ENCODE data around the gene MACF1.

Gene MACF1

GRCh38 chr1:39213511-39214002 lies 9.1 kb downstream of the MACF1 start:
- DNase-seq (ENCODE audit: low read depth in 2 of 2): no peak

- no peak for DNase-seq (ENCODE audit: low read depth in 2 of 2)
Measured at GRCh38 chr1:39214021-39214713, 9.7 kb downstream of the MACF1 start.

GRCh38 chr1:39214714-39214997 lies 10.2 kb downstream of the MACF1 start:
- DNase-seq (ENCODE audit: low read depth in 2 of 2): no peak

DNA sequence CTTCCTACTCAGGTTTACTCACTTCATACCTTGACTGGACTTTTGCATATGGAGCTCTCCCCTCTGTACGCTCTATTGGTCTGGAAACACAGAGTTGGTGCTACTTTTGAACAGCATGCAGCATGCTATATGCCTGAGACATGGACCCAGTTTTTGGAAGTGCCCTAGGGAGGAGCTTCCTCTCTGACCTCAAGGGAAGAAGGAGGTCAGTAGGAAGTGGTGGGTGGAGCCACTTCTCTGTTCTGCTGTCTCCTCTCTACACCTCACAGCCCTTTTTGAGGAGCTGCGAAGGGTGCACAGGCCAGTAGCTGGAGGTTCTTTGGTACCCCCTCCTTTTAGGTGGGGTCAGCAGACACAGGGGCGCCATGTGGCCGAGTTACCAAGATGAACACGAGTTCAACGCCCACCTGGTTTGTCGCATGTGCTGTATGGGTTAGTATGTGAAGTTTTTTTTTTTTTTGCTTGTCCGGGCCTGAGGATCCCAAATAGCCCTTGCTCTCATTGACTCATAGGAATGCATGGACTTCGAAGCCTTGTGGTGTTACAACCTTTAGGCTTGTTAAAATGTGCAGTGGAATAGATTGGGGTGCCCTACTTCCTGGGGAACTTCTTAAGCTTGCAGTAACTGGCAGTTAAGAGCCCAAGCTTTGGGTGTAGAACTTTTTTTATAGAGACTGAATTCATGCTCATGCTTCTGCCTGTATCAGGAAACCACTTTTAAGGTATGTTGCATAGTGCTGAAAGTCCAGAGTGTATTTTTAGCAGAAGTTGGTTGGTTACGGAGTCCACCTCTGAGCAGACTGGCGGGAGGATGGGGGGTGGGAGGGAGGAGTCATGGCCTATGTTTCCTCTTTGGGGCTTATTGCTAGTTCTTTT lies 10.7 kb downstream of the MACF1 start:
- DNase-seq (ENCODE audit: low read depth in 2 of 2): no peak

DNA sequence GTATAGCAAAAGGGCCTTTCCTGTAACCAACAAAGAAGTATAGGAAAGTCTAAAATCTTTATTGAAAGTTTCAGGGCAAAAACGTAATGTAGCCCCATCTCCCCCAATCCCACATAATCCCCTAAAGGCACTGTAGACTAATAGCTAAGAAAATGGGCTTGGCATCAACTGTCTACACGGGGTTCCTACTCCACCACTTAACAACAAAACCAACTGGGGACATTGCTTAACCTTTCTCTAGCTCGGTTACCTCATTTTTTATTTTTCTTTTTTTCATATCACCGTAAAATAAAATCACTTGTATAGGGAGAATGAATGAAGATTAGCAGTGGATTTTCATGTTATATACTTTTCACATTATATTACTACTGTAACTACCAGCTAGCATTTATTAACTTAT lies 12.3 kb downstream of the MACF1 start:
- DNase-seq (ENCODE audit: low read depth in 2 of 2): no peak

GRCh38 chr1:39220891-39221870 lies 16.7 kb downstream of the MACF1 start:
- no peak for DNase-seq (ENCODE audit: low read depth in 2 of 2)

GRCh38 chr1:39224295-39224829 lies 19.9 kb downstream of the MACF1 start:
- no peak for DNase-seq (ENCODE audit: low read depth in 2 of 2)

DNA sequence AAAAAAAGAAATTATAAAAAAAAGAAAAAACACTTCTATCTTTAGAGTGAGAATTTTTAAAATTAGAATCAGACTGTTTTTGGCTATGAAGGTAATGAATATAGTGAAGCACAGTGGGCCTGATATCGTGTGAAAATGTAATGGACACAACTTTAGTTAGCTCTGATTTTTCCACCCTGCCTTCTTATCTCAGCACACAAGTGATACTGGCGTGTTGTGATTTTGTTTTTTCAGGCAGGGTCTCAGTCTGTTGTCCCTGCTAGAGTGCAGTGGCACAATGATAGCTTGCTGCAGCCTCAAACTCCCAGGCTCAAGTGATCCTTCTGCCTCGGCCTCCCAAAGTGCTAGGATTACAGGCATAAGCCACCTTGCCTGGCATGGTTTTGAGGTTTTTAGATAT lies 22.3 kb downstream of the MACF1 start:
- no peak for DNase-seq (ENCODE audit: low read depth in 2 of 2)

- no peak for DNase-seq (ENCODE audit: low read depth in 2 of 2)
Measured at GRCh38 chr1:39228252-39228651, 23.8 kb downstream of the MACF1 start.

GRCh38 chr1:39229504-39229903 lies 25.0 kb downstream of the MACF1 start:
- DNase-seq (ENCODE audit: low read depth in 2 of 2): no peak

DNA sequence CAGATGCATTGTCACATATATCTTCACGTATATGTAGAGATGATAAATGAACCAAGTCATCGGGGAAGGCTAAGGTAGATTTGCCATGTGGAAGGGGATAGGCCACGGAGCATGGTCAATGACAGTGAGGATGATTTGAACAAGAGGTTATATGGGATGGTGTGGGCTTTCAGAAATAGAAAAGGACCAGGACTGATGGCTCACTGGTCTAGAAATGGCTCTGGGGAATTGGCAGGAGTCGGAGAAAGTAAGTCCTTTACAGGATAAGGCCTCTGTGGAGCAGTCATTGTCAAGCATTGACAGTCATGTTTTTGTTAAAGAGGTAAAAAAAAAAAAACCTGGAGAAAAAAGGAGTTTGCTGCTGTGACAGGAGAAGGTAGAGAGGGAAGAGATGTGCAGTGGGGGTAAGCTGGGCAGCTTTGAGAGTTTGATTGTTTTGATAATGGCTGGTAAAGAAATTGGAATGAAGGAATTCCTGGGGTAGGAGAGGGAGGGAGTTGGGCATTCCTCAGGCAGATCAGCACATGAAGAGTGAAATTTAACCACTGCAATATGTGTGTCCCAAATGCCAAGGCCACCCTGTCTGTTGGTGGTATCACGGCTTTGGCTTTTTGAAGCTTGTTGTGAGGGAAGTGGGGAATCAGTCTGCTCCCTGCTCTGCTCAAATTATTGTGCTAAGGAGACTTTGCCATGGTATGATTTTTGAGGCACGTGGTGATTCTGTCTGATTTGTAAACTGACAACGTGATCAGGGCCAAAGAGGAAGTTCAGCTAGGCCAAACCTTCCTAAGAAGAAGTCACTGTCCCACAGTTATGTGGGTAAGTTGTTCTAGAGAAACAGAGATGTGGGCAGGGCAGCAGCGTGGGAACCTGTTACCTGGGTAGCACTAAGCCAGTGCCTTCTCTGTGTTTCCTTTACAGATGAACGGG lies 26.0 kb downstream of the MACF1 start:
- no peak for DNase-seq (ENCODE audit: low read depth in 2 of 2)

DNA sequence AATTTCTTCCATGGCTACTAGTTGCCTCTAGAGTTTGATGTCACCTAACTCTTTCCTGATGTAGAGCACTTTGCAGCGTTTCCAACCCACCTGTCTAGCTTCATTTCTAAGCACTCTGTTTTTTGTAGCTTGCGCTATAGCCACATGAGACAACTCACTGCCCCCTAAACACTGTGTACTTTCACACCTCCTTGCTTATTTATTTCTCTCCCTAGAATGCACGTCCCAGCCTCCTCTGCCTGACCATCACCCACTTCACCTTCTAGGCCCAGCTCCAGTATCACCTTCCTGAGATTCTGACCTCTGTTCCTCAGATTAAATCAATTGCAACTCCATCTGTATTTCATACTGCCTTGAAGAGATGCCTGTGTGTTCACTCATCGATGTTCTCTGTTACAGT lies 32.5 kb downstream of the MACF1 start:
- no peak for DNase-seq (ENCODE audit: low read depth in 2 of 2)

DNA sequence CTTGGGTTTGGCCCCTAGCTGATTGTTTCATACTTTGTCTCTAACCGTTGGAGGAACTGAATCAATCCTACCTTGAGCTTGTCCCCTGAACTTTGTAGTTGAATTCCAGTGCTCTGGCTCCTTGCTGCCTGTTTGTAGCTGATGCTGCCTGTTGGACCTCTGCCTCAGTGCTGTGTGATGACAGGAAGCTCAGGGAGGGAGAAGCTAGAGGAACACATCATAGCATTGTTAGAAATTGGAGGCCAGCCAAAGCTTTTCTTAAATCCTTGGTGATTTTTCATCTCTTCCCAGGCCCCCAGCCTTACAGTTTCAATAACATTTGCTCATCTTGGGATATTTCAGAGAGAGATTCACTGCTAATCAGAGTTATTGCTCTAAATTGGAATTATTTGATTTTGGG lies 34.0 kb downstream of the MACF1 start:
- DNase-seq (ENCODE audit: low read depth in 2 of 2): no peak

- no peak for DNase-seq (ENCODE audit: low read depth in 2 of 2)
Measured at GRCh38 chr1:39239968-39240367, 35.5 kb downstream of the MACF1 start.

- DNase-seq (ENCODE audit: low read depth in 2 of 2): no peak
Measured at GRCh38 chr1:39243302-39243701, 38.8 kb downstream of the MACF1 start.

- DNase-seq (ENCODE audit: low read depth in 2 of 2): no peak
Measured at GRCh38 chr1:39250460-39251240, 46.2 kb downstream of the MACF1 start.

DNA sequence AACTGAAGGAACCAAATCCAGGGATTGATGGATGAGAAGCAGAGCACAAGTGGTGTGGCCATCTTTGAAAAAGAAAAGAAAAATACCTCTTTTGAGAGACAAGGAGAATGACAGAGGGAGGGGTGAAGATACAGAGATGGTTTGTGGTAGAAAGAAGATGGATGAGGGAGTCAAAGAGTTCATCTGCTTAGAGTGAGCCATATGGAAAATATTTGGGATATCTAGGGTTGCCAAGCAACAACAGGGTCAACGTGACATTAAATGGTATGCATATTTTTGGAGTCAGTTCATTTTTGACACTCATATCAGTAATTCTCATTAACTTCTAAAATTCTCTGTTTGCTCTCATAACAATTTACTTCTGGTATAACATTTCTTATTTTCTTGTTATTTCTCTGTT lies 50.7 kb downstream of the MACF1 start:
- DNase-seq (ENCODE audit: low read depth in 2 of 2): no peak

GRCh38 chr1:39258146-39258924 lies 53.8 kb downstream of the MACF1 start:
- peak in 1 of 2 donors; percentile 19 for DNase-seq (ENCODE audit: low read depth in 2 of 2)

GRCh38 chr1:39258925-39259244 lies 54.4 kb downstream of the MACF1 start:
- no peak for DNase-seq (ENCODE audit: low read depth in 2 of 2)
